Measurements from ENCODE around the gene SYNCRIP. TPM values are rescaled to one million over a fixed set of nuclear protein-coding genes. Genes with fewer than 3 reads are reported as not detected.
A peak's percentile ranks its signal among the peaks of the same experiment; 100 is the strongest.

SYNCRIP gene
- total RNA-seq, 1 experiment from 2014 or later = 199 TPM

DNA sequence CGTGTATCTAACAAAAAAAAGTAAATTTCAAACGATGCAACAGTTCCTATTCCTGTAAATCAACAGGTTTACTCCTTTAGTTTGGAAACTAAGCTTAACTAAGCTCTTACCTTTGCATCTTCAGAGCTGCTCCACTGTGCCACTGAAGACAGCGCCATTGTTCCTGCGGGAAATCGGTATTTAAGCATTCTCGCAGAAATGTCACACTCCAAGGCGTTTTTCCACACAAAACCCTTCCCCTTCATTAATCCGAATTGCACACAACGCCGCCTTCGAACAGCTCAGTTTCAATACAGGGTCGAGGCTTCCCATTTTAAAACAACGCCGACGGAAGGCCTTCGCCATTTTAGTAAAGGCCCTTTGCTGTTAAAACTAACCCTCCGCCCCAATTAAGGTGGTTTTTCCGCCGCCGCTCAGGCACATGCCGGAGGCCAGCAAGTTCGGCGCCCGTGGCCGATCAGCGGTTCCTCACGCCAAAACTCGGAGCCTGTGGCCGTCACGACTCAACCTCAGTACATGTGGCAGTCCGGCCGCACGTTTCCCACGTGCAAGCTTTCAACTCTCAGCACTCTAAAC lies 35.4 kb upstream of the SYNCRIP start:
- Mint-ChIP-seq H3K36me3 (ENCODE audit: insufficient read depth in 1 of 3, low read depth in 3 of 3) (peaks cover 46 to 51% (median 49%) of the 10 kb centered on the region in 3 experiments), H3K9me3 (peaks cover 11 to 12% of the 10 kb centered on the region in 2 experiments; a peak in 4 of 5 replicates), H3K4me1 (peaks cover 41 to 42% of the 10 kb centered on the region in 2 experiments), H3K27me3 (ENCODE audit: low read depth) (peaks cover 5% of the 10 kb centered on the region; the same call in 1 of the 2 replicates), H3K27ac (peak overlapping the region; percentile 99 to 100 (median 100)), H3K4me3 (peak overlapping the region; percentile 99 to 100)
- Histone ChIP-seq H2BK15ac (ENCODE audit: low read depth, low read length) (no peak overlapping the region), H2AFZ (ENCODE audit: low read length) (no peak overlapping the region), H3K27me3 (ENCODE audit: insufficient read depth, low read length) (no peaks in the 10 kb centered on the region), H2BK12ac (ENCODE audit: insufficient read length, low read depth, low read length) (no peak overlapping the region), H3K27ac (ENCODE audit: insufficient read length, low read depth, low read length) (peak overlapping the region; percentile 3), H2AK5ac (ENCODE audit: insufficient read length, low read length) (no peak overlapping the region), H4K20me1 (ENCODE audit: control insufficient read depth, insufficient read depth, insufficient read length) (peaks cover 3% of the 10 kb centered on the region), H3K23ac (ENCODE audit: insufficient read length, low read depth, low read length) (no peak overlapping the region), H3K14ac (ENCODE audit: insufficient read depth, low read length) (peak overlapping the region; percentile 88), H4K91ac (ENCODE audit: insufficient read length, low read depth, low read length) (no peak overlapping the region), H3K4ac (ENCODE audit: low read depth, low read length) (no peak overlapping the region; the same call in 1 of the 2 replicates), H3K79me2 (ENCODE audit: insufficient read depth, low read length) (peaks cover 27% of the 10 kb centered on the region; the same call in 1 of the 2 replicates), H3T11ph (ENCODE audit: low read length) (no peak overlapping the region), H3K56ac (ENCODE audit: insufficient read length, low read depth, low read length) (peak overlapping the region; percentile 45), H3K18ac (ENCODE audit: insufficient read length, low read depth, low read length) (peak overlapping the region; percentile 75), H3K4me1 (ENCODE audit: insufficient read depth, low read length) (no peaks in the 10 kb centered on the region), H2BK5ac (ENCODE audit: insufficient read length, low read length) (peak overlapping the region; percentile 24), H2BK20ac (ENCODE audit: low read depth, low read length, poor library complexity, severe bottlenecking) (no peak overlapping the region), H2BK120ac (ENCODE audit: low read depth, low read length, poor library complexity, severe bottlenecking) (no peak overlapping the region), H3K79me1 (ENCODE audit: insufficient read depth, low read depth, low read length, poor library complexity, severe bottlenecking) (no peaks in the 10 kb centered on the region), H3K4me2 (ENCODE audit: insufficient read depth, insufficient read length, low read length) (peak overlapping the region; percentile 93), H3K23me2 (ENCODE audit: insufficient read length, low read depth, low read length, poor library complexity, severe bottlenecking) (peaks cover 9% of the 10 kb centered on the region), H3K9me3 (ENCODE audit: control insufficient read depth, low read depth, low read length) (no peaks in the 10 kb centered on the region), H4K8ac (replicated peaks; ENCODE audit: insufficient read length, low read depth, low read length) (no peak overlapping the region), H3K9ac (ENCODE audit: extremely low read depth, insufficient read length, low read length) (peak overlapping the region; percentile 96), H4K5ac (ENCODE audit: insufficient read length, low read depth, low read length) (no peak overlapping the region)
- no peak for DNase-seq
- TF ChIP-seq, protein P1, sequence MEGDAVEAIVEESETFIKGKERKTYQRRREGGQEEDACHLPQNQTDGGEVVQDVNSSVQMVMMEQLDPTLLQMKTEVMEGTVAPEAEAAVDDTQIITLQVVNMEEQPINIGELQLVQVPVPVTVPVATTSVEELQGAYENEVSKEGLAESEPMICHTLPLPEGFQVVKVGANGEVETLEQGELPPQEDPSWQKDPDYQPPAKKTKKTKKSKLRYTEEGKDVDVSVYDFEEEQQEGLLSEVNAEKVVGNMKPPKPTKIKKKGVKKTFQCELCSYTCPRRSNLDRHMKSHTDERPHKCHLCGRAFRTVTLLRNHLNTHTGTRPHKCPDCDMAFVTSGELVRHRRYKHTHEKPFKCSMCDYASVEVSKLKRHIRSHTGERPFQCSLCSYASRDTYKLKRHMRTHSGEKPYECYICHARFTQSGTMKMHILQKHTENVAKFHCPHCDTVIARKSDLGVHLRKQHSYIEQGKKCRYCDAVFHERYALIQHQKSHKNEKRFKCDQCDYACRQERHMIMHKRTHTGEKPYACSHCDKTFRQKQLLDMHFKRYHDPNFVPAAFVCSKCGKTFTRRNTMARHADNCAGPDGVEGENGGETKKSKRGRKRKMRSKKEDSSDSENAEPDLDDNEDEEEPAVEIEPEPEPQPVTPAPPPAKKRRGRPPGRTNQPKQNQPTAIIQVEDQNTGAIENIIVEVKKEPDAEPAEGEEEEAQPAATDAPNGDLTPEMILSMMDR (conservative IDR thresholded peaks at IDR 0.05) = no peak
- no CpG with 5 or more reads among the region's 34 CpGs for WGBS (ENCODE audit: extremely low coverage, insufficient read length, low lambda C conversion rate)

All from H9 (cell line).